ENCODE data around the gene ARHGEF17.

DNA sequence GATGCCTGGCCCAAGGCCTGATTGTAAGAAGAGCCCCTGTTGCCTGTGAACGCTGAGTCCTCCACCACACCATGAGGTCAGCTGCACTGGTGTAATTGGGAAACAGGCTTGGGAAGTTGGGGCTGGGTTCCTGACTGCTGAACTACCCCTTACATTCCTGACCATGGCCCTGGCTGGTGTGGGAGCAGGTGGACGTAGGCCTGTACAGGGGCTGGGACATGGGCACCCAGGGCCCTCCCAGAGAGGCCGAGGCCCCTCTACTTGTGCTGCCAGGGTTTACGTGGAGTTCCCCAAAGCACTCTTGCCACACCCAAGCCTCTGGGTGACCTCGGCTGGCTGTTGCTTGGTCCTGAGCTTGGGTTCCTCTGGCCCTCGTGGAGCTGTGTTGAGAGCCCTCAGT, 73.5 kb downstream of the ARHGEF17 start:
- TF ChIP-seq, protein P1, sequence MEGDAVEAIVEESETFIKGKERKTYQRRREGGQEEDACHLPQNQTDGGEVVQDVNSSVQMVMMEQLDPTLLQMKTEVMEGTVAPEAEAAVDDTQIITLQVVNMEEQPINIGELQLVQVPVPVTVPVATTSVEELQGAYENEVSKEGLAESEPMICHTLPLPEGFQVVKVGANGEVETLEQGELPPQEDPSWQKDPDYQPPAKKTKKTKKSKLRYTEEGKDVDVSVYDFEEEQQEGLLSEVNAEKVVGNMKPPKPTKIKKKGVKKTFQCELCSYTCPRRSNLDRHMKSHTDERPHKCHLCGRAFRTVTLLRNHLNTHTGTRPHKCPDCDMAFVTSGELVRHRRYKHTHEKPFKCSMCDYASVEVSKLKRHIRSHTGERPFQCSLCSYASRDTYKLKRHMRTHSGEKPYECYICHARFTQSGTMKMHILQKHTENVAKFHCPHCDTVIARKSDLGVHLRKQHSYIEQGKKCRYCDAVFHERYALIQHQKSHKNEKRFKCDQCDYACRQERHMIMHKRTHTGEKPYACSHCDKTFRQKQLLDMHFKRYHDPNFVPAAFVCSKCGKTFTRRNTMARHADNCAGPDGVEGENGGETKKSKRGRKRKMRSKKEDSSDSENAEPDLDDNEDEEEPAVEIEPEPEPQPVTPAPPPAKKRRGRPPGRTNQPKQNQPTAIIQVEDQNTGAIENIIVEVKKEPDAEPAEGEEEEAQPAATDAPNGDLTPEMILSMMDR (optimal IDR thresholded peaks at IDR 0.05 in 1 of 3, IDR thresholded peaks at IDR 0.05 in 1 of 3, conservative IDR thresholded peaks at IDR 0.05 in 1 of 3; ENCODE audit: extremely low read depth in 1 of 3, insufficient read depth in 2 of 3, low read length in 3 of 3) = no peak
- TF ChIP-seq EZH2 (IDR thresholded peaks at IDR 0.05; ENCODE audit: low read length) = no peak

Measured in keratinocyte (primary cell).